HCT116 (cell line): Measurements from ENCODE around the gene POP5. TPM values are rescaled to one million over a fixed set of nuclear protein-coding genes. Genes with fewer than 3 reads are reported as not detected.

ENCODE experiments used
- ATAC-seq: fragments of 200-7000 bp; cut with Tn5 transposase; 2 replicates; pipeline ENCODE4 v1.9.1; 2020; ENCODE audit warnings: mild to moderate bottlenecking, moderate library complexity
- BruUV-seq: library from RNA; stranded (reverse); fragments of 400-500 nt; replicated peaks from 2 replicates; lab custom pipeline; 2021; lab: Mats Ljungman, UMichigan
- CTCF ChIA-PET: fragments of 300-600 bp; sonication (Branson Sonifier 250); formaldehyde crosslinking; loops from one replicate; lab custom pipeline; 2021; ENCODE audit warnings: antibody characterized with exemption; lab: Charles Lee
- POLR2A ChIA-PET: fragments of 300-600, 350-600 bp; sonication (Branson Sonifier 250); formaldehyde crosslinking; loops from one replicate; lab custom pipeline; 2021; ENCODE audit warnings: antibody characterized with exemption; lab: Charles Lee
- RAD21 ChIA-PET, 2 experiments: fragments of 300-600 bp; sonication (Branson Sonifier 250); formaldehyde crosslinking; loops; one replicate each; lab custom pipeline; 2023; ENCODE audit warnings: low total read pairs in 2 of 2; ENCODE audit not compliant: uncharacterized antibody in 2 of 2, unreplicated experiment in 2 of 2, low non-redundant PET in 1 of 2; lab: Charles Lee
- DNase-seq: peaks from one replicate; pipeline ENCODE4 v3.0.0-alpha.2; 2010; ENCODE audit warnings: low read depth, low spot score
- H2AFZ ChIP-seq: fragments of 200-600 bp; shearing (Covaris generic), sonication (generic); 2 replicates; pipeline ENCODE4 v1.6.1; 2017; ENCODE audit warnings: low read depth, mixed run types, mixed read lengths, antibody characterized with exemption, low read length; ENCODE audit not compliant: poor library complexity, severe bottlenecking
- H3K27ac ChIP-seq: 2 replicates; pipeline ENCODE4 v1.5.1; 2012; ENCODE audit warnings: low read depth, low read length
- H3K27me3 ChIP-seq: fragments of 200-600 bp; sonication (generic); 2 replicates; pipeline ENCODE4 v1.6.1; 2016; ENCODE audit warnings: mixed run types, low read length, mixed read lengths; ENCODE audit not compliant: insufficient read depth
- H3K36me3 ChIP-seq, 2 experiments: fragments of 200-500 bp in 1 of 2; fragments of 200-600 bp in 1 of 2; sonication (Bioruptor generic) in 1 of 2; sonication (generic) in 1 of 2; 2 replicates each; pipeline versions ENCODE4 v1.5.1 to v1.6.1; 2014 to 2016; ENCODE audit warnings: low read length in 2 of 2, inconsistent platforms in 1 of 2, mixed read lengths in 1 of 2, mixed run types in 1 of 2; ENCODE audit not compliant: insufficient read depth in 2 of 2, control insufficient read depth in 1 of 2
- H3K4me1 ChIP-seq, 2 experiments: fragments of 200-600 bp in 1 of 2; sonication (generic) in 1 of 2; 2 replicates each; pipeline versions ENCODE4 v1.5.1 to v1.6.1; 2012 to 2017; ENCODE audit warnings: low read length in 2 of 2, inconsistent platforms in 1 of 2, mild to moderate bottlenecking in 1 of 2, mixed read lengths in 1 of 2, mixed run types in 1 of 2, moderate library complexity in 1 of 2; ENCODE audit not compliant: insufficient read depth in 2 of 2, control insufficient read depth in 1 of 2
- H3K4me2 ChIP-seq: fragments of 200-600 bp; sonication (generic); 2 replicates; pipeline ENCODE4 v1.6.1; 2017; ENCODE audit warnings: mixed run types, low read length, mixed read lengths
- H3K4me3 ChIP-seq, 2 experiments: fragments of 200-600 bp in 1 of 2; sonication (generic) in 1 of 2; replicated peaks in 1 of 2; 2 replicates each; pipeline ENCODE4 v1.5.1; 2011 to 2016; ENCODE audit warnings: low read length in 2 of 2, control low read depth in 1 of 2, low read depth in 1 of 2, mild to moderate bottlenecking in 1 of 2, mixed read lengths in 1 of 2, mixed run types in 1 of 2
- H3K79me2 ChIP-seq: fragments of 200-600 bp; sonication (generic); 2 replicates; pipeline ENCODE4 v1.6.1; 2017; ENCODE audit warnings: mild to moderate bottlenecking, mixed run types, low read length, moderate library complexity, mixed read lengths; ENCODE audit not compliant: insufficient read depth
- H3K9ac ChIP-seq: fragments of 200-600 bp; sonication (generic); 2 replicates; pipeline ENCODE4 v1.6.1; 2016; ENCODE audit warnings: low read length, mixed read lengths
- H3K9me2 ChIP-seq: fragments of 200-600 bp; sonication (generic), shearing (Covaris generic); 2 replicates; pipeline ENCODE4 v1.6.1; 2017; ENCODE audit warnings: mixed run types, mild to moderate bottlenecking, moderate library complexity; ENCODE audit not compliant: insufficient read depth
- H3K9me3 ChIP-seq, 2 experiments: fragments of 200-500 bp in 1 of 2; fragments of 200-600 bp in 1 of 2; sonication (Bioruptor generic) in 1 of 2; sonication (generic) in 1 of 2; 2 replicates each; pipeline ENCODE4 v1.6.1; 2014 to 2017; ENCODE audit warnings: low read length in 2 of 2, mixed read lengths in 2 of 2, inconsistent platforms in 1 of 2, low read depth in 1 of 2, mild to moderate bottlenecking in 1 of 2, mixed run types in 1 of 2, moderate library complexity in 1 of 2; ENCODE audit not compliant: control insufficient read depth in 1 of 2, insufficient read depth in 1 of 2
- H4K20me1 ChIP-seq: fragments of 200-600 bp; sonication (generic), shearing (Covaris generic); 2 replicates; pipeline ENCODE4 v1.6.1; 2017; ENCODE audit warnings: mixed run types, mild to moderate bottlenecking, moderate library complexity; ENCODE audit not compliant: insufficient read depth
- CTCF ChIP-seq, 3 experiments: fragments of 200-600 bp in 1 of 3; sonication (generic) in 1 of 3; IDR thresholded peaks in 2 of 3; conservative IDR thresholded peaks in 1 of 3; 2 replicates each; pipeline ENCODE4 v1.5.1; 2012 to 2017; ENCODE audit warnings: low read depth in 2 of 3, low read length in 2 of 3, antibody characterized with exemption in 1 of 3, borderline replicate concordance in 1 of 3, control low read depth in 1 of 3, mild to moderate bottlenecking in 1 of 3, mixed read lengths in 1 of 3, mixed run types in 1 of 3, moderate library complexity in 1 of 3; ENCODE audit not compliant: insufficient read depth in 1 of 3
- EZH2 ChIP-seq: fragments of 200-600 bp; sonication (generic); IDR thresholded peaks from 2 replicates; pipeline ENCODE4 v1.6.1; 2017; ENCODE audit warnings: antibody characterized with exemption, mixed run types
- EZH2phosphoT487 ChIP-seq: fragments of 200-600 bp; IDR thresholded peaks from 2 replicates; pipeline ENCODE4 v1.6.1; 2018; ENCODE audit warnings: antibody characterized with exemption, borderline replicate concordance
- POLR2A ChIP-seq: IDR thresholded peaks from 2 replicates; pipeline ENCODE4 v1.7.0; 2011; ENCODE audit warnings: borderline replicate concordance; ENCODE audit not compliant: insufficient read depth, insufficient read length; ENCODE audit errors: extremely low read depth
- RAD21 ChIP-seq: IDR thresholded peaks from 2 replicates; pipeline ENCODE4 v1.6.1; 2012; ENCODE audit warnings: low read depth, mild to moderate bottlenecking
- SIN3A ChIP-seq: IDR thresholded peaks from 2 replicates; pipeline ENCODE4 v1.6.1; 2012; ENCODE audit warnings: low read depth
- SP1 ChIP-seq: IDR thresholded peaks from 2 replicates; pipeline ENCODE4 v1.6.1; 2012; ENCODE audit warnings: low read depth
- SRF ChIP-seq: IDR thresholded peaks from 2 replicates; pipeline ENCODE4 v1.6.1; 2012; ENCODE audit warnings: low read depth
- YY1 ChIP-seq: IDR thresholded peaks from 2 replicates; pipeline ENCODE4 v1.6.1; 2011; ENCODE audit warnings: low read length, low read depth, moderate library complexity, mild to moderate bottlenecking; ENCODE audit not compliant: insufficient replicate concordance; ENCODE audit errors: extremely low read depth
- intact Hi-C: fragments of 100-400 bp; cut with micrococcal nuclease; formaldehyde crosslinking; loops from 2 replicates; pipeline ENCODE4 v1.10.0; 2022
- total RNA-seq: library from RNA; stranded (reverse); gene quantifications from one replicate; pipeline ENCODE4 v1.2.1, GENCODE V29; 2021; ENCODE audit not compliant: unreplicated experiment
- TF ChIP-seq, protein P1 (sequence below): IDR thresholded peaks from 2 replicates; pipeline ENCODE4 v1.6.1; 2012
- TF ChIP-seq, protein P2 (sequence below): IDR thresholded peaks from 2 replicates; pipeline ENCODE4 v1.6.1; 2011; ENCODE audit warnings: mild to moderate bottlenecking, low read length, moderate library complexity; ENCODE audit not compliant: insufficient replicate concordance; ENCODE audit errors: extremely low read depth

Gene POP5
- total RNA-seq, 1 experiment from 2014 or later: 66.9 TPM

- no peaks in the 10 kb centered on the region for H3K9me3 ChIP-seq
- no peak overlapping the region for H3K9ac ChIP-seq
- RAD21 ChIA-PET: no interaction called here
- no peak overlapping the region for H2AFZ ChIP-seq
- H3K4me1 ChIP-seq: peaks cover 27 to 43% of the 10 kb centered on the region in 2 experiments
- no peak for DNase-seq
- H3K9me2 ChIP-seq: no peaks in the 10 kb centered on the region
- intact Hi-C loops: loop anchor here (10.0 kb wide), 1 partner anchor 215 kb away; the partner anchor contains the start of gene PLA2G1B
- H3K27ac ChIP-seq: no peak overlapping the region
- no peak overlapping the region for H3K4me3 ChIP-seq
- CTCF ChIA-PET: no interaction called here
- H3K27me3 ChIP-seq: no peaks in the 10 kb centered on the region
- H3K4me2 ChIP-seq: peak overlapping the region; percentile 58; the same call in 1 of the 2 replicates
- H3K36me3 ChIP-seq: peaks cover 4 to 17% of the 10 kb centered on the region in 2 experiments; a peak in 2 of 4 replicates
- H3K79me2 ChIP-seq: peaks cover 100% of the 10 kb centered on the region
- POLR2A ChIA-PET: no interaction called here
- BruUV-seq: no TSS peak
- peaks cover 12% of the 10 kb centered on the region; the same call in 1 of the 2 replicates for H4K20me1 ChIP-seq
- TF ChIP-seq, protein P1, sequence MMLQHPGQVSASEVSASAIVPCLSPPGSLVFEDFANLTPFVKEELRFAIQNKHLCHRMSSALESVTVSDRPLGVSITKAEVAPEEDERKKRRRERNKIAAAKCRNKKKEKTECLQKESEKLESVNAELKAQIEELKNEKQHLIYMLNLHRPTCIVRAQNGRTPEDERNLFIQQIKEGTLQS: no peak
- TF ChIP-seq, protein P2, sequence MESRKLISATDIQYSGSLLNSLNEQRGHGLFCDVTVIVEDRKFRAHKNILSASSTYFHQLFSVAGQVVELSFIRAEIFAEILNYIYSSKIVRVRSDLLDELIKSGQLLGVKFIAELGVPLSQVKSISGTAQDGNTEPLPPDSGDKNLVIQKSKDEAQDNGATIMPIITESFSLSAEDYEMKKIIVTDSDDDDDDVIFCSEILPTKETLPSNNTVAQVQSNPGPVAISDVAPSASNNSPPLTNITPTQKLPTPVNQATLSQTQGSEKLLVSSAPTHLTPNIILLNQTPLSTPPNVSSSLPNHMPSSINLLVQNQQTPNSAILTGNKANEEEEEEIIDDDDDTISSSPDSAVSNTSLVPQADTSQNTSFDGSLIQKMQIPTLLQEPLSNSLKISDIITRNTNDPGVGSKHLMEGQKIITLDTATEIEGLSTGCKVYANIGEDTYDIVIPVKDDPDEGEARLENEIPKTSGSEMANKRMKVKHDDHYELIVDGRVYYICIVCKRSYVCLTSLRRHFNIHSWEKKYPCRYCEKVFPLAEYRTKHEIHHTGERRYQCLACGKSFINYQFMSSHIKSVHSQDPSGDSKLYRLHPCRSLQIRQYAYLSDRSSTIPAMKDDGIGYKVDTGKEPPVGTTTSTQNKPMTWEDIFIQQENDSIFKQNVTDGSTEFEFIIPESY: no peak
- TF ChIP-seq SIN3A: no peak
- TF ChIP-seq SRF: no peak
- TF ChIP-seq YY1: no peak
- TF ChIP-seq CTCF (IDR thresholded peaks at IDR 0.05 in 2 of 3, conservative IDR thresholded peaks at IDR 0.05 in 1 of 3; ENCODE audit: borderline replicate concordance in 1 of 3, insufficient read depth in 1 of 3, low read depth in 2 of 3, low read length in 2 of 3): no peak
- TF ChIP-seq RAD21: no peak
- no peak for TF ChIP-seq EZH2
- TF ChIP-seq POLR2A: no peak
- no peak for TF ChIP-seq EZH2phosphoT487
- no peak for TF ChIP-seq SP1
- ATAC-seq: no peak
Measured at GRCh38 chr12:120539303-120539702, 41.9 kb downstream of the POP5 start.
